HG02938 (cell line): ENCODE data around the gene PDE4B.

ENCODE experiments used
- ATAC-seq: cut with Tn5 transposase; IDR thresholded peaks from one replicate; pipeline ENCODE4 v1.9.1; 2021; ENCODE audit warnings: mild to moderate bottlenecking, moderate library complexity; ENCODE audit not compliant: unreplicated experiment

Gene PDE4B

GRCh38 chr1:66372522-66373101 is 579.9 kb downstream of the PDE4B start:
- no peak for ATAC-seq

GRCh38 chr1:66373157-66373591 is 580.5 kb downstream of the PDE4B start:
- ATAC-seq, result no peak

- ATAC-seq, result peak; percentile 44
Measured at GRCh38 chr1:66374148-66374547, 581.5 kb downstream of the PDE4B start.

GRCh38 chr1:66374561-66375111 is 581.9 kb downstream of the PDE4B start:
- peak; percentile 49 for ATAC-seq

- no peak for ATAC-seq
Measured at GRCh38 chr1:66375125-66375524, 582.4 kb downstream of the PDE4B start.

GRCh38 chr1:66380452-66381212 is 587.9 kb downstream of the PDE4B start:
- ATAC-seq, result peak; percentile 98

- no peak for ATAC-seq
Measured at GRCh38 chr1:66381621-66382275, 589.1 kb downstream of the PDE4B start.

- ATAC-seq, result no peak
Measured at GRCh38 chr1:66383168-66383567, 590.5 kb downstream of the PDE4B start.

- no peak for ATAC-seq
Measured at GRCh38 chr1:66383611-66384010, 590.9 kb downstream of the PDE4B start.

GRCh38 chr1:66384258-66384921 is 591.7 kb downstream of the PDE4B start:
- ATAC-seq, result no peak

GRCh38 chr1:66386712-66387111 is 594.0 kb downstream of the PDE4B start:
- no peak for ATAC-seq

- ATAC-seq, result no peak
Measured at GRCh38 chr1:66388913-66389312, 596.2 kb downstream of the PDE4B start.

GRCh38 chr1:66393586-66394287 is 601.0 kb downstream of the PDE4B start:
- ATAC-seq, result no peak

- ATAC-seq, result no peak
Measured at GRCh38 chr1:66394603-66395002, 601.9 kb downstream of the PDE4B start.

- no peak for ATAC-seq
Measured at GRCh38 chr1:66395202-66396061, 602.7 kb downstream of the PDE4B start.

GRCh38 chr1:66396212-66396890 is 603.7 kb downstream of the PDE4B start:
- ATAC-seq, result peak; percentile 58

- peak; percentile 34 for ATAC-seq
Measured at GRCh38 chr1:66397192-66397591, 604.5 kb downstream of the PDE4B start.

- ATAC-seq, result peak; percentile 20
Measured at GRCh38 chr1:66399888-66400529, 607.3 kb downstream of the PDE4B start.

GRCh38 chr1:66400660-66401059 is 608.0 kb downstream of the PDE4B start:
- no peak for ATAC-seq
